Pons (tissue), 1 donor: ENCODE results near the gene OAS2.
A peak's percentile ranks its signal among the peaks of the same experiment; 100 is the strongest.

Experiments
- DNase-seq: peaks from one replicate; pipeline ENCODE4 v3.0.0-alpha.2; 2016; ENCODE audit warnings: low spot score

OAS2 gene

GRCh38 chr12:113021500-113021899 lies 43.2 kb downstream of the OAS2 start:
- no peak for DNase-seq

- no peak for DNase-seq
Observed at GRCh38 chr12:113022563-113023297, 44.4 kb downstream of the OAS2 start.

- DNase-seq, result no peak
Observed at GRCh38 chr12:113027726-113028125, 49.4 kb downstream of the OAS2 start.

GRCh38 chr12:113030875-113031525 lies 52.7 kb downstream of the OAS2 start:
- DNase-seq, result peak; percentile 67

- DNase-seq, result no peak
Observed at GRCh38 chr12:113039911-113040445, 61.7 kb downstream of the OAS2 start.

- no peak for DNase-seq
Observed at GRCh38 chr12:113040722-113041171, 62.4 kb downstream of the OAS2 start.

GRCh38 chr12:113041560-113041959 lies 63.2 kb downstream of the OAS2 start:
- no peak for DNase-seq

GRCh38 chr12:113043240-113043639 lies 64.9 kb downstream of the OAS2 start:
- DNase-seq, result no peak

GRCh38 chr12:113044516-113044915 lies 66.2 kb downstream of the OAS2 start:
- DNase-seq, result no peak

GRCh38 chr12:113048716-113049127 lies 70.4 kb downstream of the OAS2 start:
- peak; percentile 64 for DNase-seq

GRCh38 chr12:113049976-113050742 lies 71.8 kb downstream of the OAS2 start:
- no peak for DNase-seq

GRCh38 chr12:113050795-113051194 lies 72.5 kb downstream of the OAS2 start:
- no peak for DNase-seq

GRCh38 chr12:113051759-113052158 lies 73.4 kb downstream of the OAS2 start:
- DNase-seq, result no peak

GRCh38 chr12:113052326-113052725 lies 74.0 kb downstream of the OAS2 start:
- no peak for DNase-seq

- no peak for DNase-seq
Observed at GRCh38 chr12:113054948-113055486, 76.7 kb downstream of the OAS2 start.

GRCh38 chr12:113055594-113056380 lies 77.5 kb downstream of the OAS2 start:
- DNase-seq, result no peak

GRCh38 chr12:113056381-113056630 lies 78.0 kb downstream of the OAS2 start:
- DNase-seq, result no peak

- no peak for DNase-seq
Observed at GRCh38 chr12:113056631-113057488, 78.5 kb downstream of the OAS2 start, which contains the start of gene DTX1. DTX1 (plus strand) TSS chr12:113056730; CDS start chr12:113058193, 1,463 bp downstream.

- no peak for DNase-seq
Observed at GRCh38 chr12:113057565-113058485, 79.5 kb downstream of the OAS2 start.

GRCh38 chr12:113058553-113058952 lies 80.2 kb downstream of the OAS2 start:
- no peak for DNase-seq
